NCI-H524 (cell line): ENCODE data around the gene XXYLT1.
A peak's percentile ranks its signal among the peaks of the same experiment; 100 is the strongest.
"Not testable (repeated sequence)": the region's sequence is repeated elsewhere in the genome, so short reads cannot be mapped to it uniquely, and the experiment has no call there.

Experiments used
- DNase-seq, 2 experiments: peaks; one replicate each; lab custom pipeline; 2025; lab: John Stamatoyannopoulos, UW

The XXYLT1 gene

DNA sequence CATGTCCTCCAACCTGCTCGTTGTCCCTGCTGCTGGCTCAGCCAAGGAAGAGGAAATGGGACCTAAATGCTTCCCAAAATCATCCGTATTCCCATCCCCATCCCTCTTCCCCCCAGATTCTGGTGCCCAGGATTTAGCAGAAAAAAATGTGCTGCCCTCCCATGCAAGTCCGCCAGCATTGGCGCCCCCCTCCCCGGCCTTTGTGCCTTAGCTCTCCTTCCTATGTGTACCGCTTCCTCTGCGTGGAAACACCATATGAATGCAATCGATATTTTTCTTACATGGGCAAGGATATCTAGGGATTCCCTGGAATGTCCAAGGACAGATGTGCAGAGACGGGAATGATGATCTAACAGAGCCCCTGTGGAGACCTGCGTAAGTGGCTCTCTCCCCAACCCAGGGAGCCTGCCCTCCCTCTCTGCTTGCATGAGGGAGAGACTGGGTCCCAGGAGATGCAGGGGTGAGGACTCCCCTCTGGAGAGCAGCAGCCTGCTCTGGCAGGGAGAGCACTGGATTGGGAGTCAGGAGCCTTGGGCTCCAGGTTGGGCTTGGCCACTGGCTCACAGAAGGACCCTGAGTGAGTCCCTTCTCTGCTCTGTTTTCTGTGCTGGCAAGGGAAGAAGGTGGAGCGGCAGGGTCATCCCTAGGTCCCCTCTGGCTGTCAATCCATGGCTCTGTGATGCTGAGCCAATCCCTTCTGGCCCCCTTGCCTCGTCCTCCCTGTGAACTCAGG, 227.2 kb downstream of the XXYLT1 start:
- no peak for DNase-seq

DNA sequence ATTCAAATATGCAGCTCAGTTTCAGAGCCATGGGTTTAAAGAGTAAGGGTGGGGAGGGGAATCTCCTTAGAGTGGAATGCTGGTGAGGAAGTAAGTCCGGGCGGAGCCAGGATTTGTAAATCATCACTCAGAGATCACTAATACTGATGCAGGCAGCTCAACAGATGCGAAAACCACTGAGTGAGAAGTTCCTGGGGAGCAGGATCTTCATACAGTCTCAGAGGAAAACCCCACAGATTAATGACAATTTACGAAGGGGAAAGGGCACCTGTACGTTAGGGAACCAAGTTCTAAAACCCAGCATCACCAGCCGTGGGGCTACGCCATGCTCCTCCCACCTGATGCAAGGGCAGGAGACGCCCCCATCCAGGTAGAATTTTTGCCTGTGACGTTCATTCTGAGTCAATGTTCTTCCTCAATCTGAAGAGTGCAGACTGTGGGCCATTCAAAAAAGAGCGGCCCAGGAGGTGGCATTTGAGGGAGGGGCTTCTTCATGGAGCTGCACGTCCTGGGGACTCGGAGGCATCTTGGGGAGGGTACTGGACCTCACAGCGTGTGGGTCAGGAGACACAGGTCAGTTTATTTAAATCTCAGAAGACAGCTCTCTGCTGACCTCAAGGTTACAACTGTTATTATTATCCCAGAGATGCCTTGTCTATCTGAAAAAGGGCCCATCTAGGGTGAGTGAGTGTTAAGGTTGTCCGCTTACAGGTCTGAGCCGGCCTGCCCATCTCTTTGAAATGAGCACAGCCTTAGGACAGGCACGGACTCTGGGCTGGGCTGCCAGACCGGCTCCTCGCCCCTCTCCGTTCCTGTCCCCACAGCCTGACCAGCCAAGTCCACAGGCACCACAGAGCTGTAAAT, 228.0 kb downstream of the XXYLT1 start:
- no peak for DNase-seq

DNA sequence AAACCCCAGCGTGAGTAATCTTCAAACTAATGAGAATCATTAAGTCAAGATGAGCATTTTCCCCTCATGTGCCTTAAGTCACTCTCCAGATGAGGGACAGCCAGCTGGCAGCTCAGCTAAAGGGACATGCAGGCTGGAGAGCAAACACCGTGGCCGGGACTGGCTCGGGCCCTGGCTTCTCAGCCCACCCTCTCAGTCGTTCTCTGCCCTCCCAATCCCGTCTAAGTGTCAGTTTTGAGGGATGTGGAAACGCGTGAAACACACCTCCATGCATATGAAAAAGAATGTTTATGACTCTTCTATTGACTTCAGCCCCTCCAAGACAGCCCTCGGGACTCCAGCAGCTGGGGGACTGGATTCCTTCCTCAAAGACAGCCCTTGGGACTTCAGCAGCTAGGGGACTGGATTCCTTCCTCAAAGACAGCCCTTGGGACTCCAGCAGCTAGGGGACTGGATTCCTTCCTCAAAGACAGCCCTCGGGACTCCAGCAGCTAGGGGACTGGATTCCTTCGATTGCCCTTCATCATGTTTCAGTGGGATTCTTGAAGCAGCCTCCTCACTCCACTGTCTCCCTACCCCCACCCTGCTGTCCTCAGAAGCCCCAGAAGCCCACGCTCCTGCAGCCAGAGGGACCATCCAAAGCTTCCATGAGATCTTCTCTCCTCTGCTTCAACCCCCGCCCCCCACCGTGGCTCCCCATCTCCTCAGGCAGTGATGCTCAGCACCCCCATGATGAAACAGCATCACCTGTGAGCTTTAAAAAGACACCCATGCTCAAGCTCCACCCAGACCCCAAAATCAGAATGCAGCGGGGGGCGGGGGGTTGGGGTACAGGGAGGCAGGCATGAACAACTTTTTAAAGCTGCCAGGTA, 228.9 kb downstream of the XXYLT1 start:
- peak; percentile 10 to 62 for DNase-seq

- DNase-seq, result no peak
Observed at GRCh38 chr3:195040773-195041520, 230.0 kb downstream of the XXYLT1 start.

- DNase-seq, result no peak
Observed at GRCh38 chr3:195040094-195040493, 230.9 kb downstream of the XXYLT1 start.

- DNase-seq, result no peak
Observed at GRCh38 chr3:195039180-195039843, 231.6 kb downstream of the XXYLT1 start.

- no peak for DNase-seq
Observed at GRCh38 chr3:195038161-195038560, 232.8 kb downstream of the XXYLT1 start.

GRCh38 chr3:195037586-195037985, 233.4 kb downstream of the XXYLT1 start:
- not testable (repeated sequence) for DNase-seq

- no peak for DNase-seq
Observed at GRCh38 chr3:195036974-195037373, 234.0 kb downstream of the XXYLT1 start.

DNA sequence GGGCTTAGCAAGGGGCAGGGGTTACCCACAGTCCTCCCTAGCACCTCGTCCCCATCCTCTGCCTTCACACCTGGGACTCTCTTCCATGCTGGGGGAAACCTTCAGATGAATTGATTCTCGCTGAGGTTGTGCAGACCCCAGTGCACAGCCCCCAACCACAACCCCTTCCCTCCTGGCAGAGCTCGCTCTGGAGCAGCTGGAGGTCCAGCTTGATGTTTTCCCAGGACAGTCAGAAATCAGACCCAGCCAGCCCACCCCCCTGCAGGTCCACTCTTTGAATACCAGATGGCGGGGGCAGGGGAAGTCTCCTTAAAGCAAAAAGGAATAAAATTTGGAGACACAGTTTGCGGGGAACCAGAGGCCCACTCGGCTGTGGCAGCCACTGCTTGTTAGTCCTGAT, 234.4 kb downstream of the XXYLT1 start:
- no peak for DNase-seq

DNA sequence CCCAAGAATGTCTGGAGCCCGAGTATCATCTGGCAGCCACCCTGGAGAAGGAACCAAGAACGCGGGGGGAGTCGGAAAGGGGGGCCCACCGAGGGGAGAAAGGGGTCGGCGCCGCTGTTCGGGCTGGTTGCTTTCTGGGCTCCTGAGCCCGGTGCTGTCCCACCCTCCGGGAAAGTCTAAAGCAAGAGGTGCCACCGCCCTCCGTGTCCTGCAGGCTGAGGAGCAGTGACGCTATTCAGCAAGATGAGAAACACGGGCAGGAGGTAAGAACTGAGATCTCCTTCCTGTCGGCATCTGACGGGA, 234.8 kb downstream of the XXYLT1 start:
- DNase-seq, result no peak

- DNase-seq, result peak; percentile 15 to 23
Observed at GRCh38 chr3:195035345-195036202, 235.4 kb downstream of the XXYLT1 start.

- no peak for DNase-seq
Observed at GRCh38 chr3:195034541-195034940, 236.4 kb downstream of the XXYLT1 start.

DNA sequence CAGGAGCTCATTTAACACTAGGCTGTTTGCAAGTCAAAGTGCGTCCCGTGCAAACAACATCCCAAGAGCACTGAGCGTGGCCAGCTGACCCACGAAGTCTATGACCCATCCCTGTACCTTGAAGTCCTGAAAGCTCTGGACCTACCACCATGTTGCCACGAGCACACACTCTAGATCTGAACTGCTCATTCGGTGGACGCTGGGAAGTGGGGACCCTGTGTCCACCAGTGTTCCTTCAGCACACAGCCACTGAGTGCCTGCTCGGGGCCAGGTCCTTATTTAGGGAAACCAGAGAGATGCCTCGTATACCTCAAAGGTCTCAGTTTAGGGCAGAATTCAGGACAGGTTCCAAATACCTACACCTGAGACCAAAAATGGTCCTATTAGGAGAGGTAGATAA, 236.9 kb downstream of the XXYLT1 start:
- no peak for DNase-seq

- DNase-seq, result no peak
Observed at GRCh38 chr3:195033531-195034091, 237.3 kb downstream of the XXYLT1 start.

DNA sequence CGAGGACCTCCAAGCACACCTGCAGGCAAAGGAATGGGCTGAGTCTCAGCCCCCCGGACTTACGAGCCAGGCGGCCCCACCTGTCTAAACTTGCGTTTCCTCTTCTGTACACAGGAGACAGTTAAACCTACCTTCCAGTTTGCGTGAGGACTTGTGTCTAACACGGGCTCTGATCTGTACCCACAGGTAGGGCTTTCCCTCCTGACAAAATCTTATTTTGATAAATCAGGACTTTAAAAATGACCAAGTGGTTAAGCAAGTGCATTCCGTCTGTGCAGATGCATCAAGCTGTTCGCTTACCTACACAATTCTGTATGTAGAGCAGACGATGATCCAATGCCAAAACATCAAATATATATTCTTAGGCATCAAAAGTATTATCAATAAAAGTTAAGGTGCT, 238.0 kb downstream of the XXYLT1 start:
- DNase-seq, result no peak

DNA sequence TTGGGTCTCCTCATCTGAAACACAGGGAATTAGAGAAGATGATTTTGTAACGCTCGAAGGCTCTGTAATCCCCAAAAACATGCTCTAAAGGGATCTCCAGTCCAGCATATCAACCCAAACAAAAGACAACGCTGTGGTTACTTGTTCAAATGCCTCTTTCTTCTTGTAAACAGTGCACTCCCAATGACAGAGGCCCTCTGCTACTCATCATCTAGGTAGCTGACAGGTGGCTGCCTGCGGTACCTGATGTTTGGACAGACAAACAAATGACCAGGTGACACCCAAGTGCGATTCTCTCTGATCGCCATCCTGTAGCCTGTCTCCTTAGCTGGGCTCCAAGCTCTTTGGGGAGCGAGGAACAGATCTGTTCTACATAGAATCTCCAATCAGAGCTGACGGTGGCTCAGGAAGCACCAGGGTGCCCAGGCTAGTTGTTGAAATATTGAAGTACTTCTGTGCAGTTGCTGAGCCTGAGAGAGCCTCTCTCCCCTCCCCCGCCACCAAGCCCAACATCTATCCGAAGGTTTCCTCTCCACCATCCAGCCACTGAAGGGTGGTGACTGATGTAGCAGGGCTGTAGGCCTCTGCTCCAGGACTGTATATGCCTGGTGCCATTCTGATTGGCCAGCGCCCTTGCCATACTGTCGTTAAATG, 238.7 kb downstream of the XXYLT1 start:
- no peak for DNase-seq

DNA sequence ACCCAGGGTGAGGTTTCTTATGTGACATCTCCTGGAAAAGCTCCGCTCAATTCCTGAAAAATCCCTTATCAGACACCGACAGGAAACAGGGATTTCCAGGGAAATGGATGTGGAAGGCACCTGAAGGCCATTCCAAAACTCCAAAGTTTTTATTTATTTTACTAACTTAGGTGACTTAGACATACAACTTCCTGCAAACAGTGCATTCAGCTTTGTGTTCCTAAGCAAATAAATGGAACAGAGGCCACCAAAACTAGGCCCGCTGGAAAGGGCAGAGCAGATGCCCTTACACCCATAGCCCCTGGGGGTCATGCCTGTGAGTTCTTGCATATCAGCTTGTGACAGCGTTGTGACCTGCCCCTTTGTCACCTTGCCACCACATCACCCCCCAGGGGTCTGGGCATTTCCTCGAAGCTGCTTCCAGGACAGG, 239.4 kb downstream of the XXYLT1 start:
- DNase-seq, result no peak

DNA sequence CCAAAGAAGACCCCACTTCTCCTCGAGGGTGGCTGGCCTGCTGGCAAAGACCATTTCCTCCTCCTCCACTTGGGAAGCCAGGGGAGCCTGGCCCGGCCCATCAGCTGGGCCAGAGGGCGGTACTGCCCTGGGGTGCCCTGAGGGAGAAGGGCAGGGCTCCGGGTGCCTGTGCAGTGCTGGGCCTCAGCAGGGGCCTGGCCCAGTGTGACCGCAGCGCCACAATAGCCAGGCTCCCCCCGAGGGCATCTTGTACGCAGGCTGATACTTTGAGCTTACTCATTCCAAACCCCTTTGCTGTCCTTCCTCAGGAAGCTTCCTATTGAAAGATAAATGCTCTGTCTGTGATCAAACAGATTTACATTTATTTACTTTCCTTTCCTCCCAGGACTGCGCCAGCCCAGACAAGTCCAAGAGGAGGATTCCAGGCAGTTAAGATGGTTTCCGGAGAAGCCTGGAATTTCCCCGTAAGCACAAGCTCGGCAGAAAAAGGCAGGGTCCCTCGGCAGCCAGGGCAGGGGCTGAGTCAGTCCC, 240.1 kb downstream of the XXYLT1 start:
- no peak for DNase-seq
